ENCODE data around the gene PPP1R26.
"Not testable (repeated sequence)": the region's sequence is repeated elsewhere in the genome, so short reads cannot be mapped to it uniquely, and the experiment has no call there.

Gene PPP1R26

DNA sequence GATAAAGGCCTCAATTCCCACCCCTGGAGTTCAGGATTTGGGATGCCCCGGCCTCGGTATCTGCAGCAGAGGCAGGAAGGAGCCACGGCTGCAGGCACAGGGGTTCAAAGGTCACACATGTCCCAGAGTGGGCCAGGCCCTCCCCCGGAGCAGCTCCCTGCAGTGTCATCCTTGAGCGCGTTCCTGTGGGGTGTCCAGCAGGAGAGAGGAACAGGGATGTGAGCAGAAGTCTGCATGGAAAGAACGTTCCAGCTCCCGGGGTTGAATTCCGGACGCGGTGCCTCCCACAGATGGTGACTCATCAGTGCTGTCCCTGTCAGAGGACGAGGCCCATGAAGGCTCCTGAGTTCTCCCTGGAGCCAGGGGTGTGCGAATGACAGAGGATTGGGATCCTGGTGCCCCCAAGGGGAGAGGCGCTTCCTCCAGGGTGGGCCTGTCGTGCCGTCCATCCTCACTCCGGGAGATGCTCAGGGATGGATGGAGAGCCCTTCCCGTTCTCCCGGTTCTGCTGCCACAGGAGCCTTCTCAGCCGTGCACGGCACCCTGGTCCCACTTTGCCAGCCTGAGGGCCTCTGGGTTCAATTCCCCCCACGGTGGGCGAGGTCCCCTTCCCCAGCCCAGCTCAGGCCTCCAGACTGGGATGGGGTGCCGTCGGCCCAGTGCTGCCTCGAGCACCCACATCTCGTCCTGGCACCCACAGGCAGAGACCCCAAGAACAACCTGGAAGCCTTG, 44.7 kb downstream of the PPP1R26 start:
- DNase-seq = no peak

DNA sequence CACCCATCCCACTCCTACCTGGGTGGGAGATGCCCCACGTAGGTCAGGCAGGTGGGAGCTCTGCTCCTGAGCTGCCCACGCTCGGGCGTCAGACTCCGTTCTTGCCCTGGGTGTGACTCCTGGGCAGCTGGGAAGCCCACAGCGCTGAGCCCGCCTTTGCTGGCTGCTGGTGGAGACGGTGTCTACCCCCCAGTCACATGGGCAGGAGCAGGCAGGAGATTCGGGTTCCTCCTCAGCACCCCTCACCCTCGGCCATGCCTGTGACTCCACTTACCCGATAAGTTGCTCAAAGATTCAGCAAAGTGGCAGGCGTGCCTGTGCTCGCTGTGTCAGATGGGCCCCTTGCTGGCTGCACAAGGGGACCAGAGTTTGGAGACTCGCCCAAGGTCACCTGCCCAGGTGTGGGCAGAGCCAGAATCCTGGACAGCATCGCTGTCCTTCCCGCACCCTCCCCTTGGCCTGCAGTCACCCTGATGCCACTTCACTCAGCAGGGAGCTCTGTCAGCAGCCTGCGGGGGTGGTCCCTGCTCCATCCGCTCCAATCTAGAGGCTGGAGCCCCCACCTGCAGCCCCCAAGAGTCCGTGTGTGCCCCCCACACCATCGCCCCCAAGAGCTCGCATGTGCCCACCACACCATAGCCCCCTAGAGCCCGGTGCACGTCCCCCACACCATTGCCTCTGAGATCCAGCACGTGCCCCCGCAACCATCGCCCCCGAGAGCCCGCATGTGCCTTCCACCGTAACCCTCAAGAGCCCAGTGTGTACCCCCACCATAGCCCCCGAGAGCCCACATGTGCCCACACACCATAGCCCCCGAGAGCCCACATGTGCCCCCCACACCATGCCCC, 45.9 kb downstream of the PPP1R26 start:
- DNase-seq = no peak

DNA sequence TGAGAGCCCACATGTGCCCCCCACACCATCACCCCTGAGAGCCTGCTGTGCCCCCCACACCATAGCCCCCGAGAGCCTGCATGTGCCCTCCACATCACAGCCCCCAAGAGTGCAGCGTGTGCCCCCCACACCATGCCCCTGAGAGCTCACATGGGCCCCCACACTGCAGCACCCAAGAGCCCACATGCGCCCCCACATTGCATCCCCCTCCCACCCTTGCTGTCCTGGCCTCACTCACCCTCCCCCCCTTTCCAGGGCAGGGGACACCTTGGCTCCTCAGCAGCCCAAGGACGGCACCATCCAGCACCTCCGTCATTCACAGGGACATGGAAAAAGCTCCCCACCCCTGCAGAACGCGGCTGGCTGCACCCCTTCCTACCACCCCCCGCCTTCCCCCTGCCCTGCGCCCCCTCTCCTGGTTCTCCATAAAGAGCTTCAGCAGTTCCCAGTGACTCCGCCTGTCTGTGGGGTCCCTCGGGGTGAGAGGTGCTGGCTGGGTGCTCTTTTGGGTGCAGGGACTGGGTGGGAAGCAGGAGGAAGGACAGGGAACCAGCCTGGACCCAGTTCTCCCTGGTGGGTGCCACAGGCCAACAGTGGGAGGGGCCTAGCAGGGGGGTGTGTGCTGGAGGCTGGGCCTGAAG, 46.6 kb downstream of the PPP1R26 start:
- DNase-seq = no peak

DNA sequence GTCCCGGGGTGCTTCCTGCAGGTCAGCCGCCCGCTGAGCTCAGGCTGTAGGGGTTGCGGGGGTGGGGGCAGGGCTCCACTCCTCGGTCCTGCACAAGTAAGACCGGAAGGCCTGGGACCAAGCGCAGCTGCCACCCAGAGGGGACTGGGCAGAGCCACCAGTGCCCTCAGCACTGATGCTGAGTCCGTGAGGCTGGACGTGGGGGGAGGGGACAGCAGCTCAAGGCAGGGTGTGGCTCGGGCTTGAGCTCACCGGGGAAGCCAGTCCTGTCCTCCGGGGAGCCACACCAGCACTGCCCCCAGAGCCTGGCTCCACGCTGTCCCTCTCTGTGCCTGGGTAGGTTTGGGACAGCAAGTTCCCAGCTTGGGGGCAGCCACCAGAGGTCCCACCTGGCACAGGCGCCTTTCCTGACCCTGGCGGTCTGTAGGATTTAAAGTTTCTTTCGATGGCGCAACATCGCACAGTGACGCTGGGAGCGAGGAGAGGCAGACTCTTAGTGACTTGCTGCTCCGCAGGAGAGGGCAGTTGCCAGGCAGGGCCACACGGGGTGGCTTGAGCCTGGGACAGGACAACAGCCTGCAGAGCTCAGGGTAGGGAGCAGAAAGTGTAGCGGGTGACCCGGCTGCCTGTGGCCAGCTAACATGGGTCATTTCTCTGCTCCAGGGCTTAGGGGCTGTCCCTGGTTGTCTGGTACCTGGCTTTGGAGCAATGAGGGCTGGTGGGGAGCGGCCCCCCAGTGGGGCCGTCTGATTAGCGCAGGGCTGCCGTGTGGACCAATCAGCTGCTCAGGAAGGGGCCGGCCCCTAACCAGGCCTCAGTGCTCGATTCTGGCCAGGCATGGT, 47.4 kb downstream of the PPP1R26 start:
- no peak for DNase-seq

DNA sequence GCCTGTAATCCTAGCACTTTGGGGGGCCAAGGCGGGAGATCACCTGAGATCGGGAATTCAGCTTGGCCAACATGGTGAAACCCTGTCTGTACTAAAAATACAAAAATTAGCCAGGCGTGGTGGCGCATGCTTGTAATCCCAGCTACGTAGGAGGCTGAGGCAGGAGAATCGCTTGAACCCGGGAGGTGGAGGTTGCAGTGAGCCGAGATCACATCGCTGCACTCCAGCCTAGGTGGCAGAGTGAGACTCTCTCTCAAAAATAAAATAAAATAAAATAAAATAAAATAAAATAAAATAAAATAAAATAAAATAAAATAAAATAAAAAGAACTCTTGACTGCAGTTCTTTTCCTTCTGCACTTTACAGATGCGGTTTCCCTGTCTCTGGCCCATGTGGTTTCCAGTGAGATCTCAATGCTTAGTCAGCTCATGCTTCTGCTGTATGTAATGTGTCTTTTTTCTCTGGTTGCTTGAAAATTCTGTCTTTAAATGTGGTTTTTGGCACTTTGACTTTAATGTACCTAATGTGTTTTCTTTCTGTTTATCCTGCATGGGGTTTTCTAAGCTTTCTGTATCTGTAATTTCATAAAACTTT, 49.4 kb downstream of the PPP1R26 start:
- not testable (repeated sequence) for DNase-seq

DNA sequence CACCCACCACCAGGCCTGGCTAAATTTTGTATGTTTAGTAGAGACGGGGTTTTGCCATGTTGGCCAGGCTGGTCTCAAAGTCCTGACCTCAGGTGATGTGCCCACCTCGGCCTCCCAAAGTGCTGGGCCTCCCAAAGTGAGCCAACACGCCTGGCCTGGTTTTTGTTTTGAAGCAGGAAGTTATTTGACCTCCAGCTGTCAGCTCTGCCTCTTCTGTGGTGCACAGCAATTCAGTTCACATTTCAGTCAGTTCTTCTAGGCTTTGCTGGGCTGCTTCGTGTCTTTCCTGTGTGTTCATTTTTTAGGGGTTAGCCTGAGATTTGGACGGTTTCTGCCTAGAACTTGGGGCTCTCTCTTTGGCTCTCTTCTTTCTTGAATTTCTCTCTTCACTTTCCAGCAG, 50.6 kb downstream of the PPP1R26 start:
- DNase-seq = no peak

DNA sequence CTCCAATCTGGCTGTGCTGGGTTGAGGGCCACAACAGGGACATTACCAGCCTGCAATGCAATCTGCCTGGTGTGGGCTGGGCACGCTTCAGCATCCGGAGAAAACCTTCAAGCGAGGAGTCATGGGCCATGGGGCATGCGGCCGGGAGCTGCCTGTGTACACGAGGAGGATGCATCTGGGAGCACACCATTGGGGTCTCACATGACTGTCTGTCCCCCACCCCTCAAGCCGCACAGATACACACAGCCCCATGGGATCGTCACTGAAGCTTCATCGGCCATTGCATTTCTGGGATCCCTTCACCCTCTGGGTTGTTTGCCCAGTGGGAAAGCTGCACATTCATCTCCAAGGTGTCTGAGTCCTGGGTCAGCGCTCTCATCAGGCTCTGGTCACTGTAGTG, 51.5 kb downstream of the PPP1R26 start:
- no peak for DNase-seq

DNA sequence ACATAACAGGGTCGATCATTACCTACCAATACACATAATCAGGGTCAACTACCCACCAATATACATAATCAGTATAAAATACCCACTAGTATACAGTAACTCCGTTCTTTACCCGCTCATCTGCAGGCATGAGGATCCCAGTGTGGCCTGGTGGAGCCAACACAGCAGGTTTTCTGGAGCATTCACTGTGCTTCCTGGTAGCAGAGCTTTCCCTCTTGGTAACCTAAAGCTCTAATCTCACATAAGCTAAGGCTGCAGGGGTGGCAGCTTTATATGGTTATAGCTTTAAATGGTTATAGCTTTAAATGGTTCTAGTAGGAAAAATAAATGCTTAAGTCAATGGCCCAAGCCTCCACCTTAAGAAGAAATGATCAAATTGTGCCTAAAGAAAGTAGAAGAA, 53.5 kb downstream of the PPP1R26 start:
- DNase-seq = no peak

DNA sequence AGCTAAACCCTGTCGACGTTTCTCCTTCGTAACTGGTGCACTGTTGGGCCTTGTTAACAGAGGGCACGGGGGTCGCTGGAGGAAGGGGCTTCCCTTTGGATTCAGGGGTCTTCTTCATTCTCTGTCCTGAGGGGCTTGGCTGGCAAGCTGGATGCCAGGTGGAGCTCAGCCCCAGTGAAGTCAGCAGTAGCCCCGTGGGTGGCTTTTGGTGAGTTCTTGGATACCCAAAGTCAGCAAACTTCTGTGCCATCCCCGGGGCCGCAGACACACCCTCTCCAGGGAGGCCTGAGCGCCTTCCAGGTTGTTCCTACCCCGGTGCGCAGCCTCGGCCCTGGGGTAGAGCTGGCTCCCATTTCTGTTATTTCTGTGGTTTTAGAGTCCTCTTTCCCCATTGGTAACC, 54.1 kb downstream of the PPP1R26 start:
- DNase-seq = no peak

DNA sequence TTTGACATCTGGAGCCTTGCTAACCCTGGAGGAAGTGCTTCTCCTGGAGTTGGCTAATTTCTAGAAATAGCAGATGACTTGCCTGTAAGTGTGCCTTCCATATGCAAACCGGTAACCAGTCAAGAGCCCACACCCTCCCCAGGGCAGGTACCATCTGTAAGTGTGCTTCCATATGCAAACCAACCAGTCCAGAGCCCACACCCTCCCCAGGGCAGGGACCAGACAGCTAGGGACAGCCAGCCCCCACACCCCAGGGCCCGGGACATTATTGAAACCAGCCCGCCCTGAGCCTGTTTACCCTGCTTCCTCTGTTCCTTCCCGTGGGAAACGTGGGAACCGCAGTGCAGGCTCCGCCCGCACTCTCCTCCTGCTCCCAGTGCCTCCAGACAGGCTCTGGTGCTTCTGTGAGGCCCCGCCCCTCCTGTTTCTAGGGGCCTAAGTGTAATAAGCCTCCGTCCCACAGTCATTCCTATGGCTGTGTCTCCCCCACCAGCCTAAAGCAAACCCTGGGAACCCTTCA, 54.7 kb downstream of the PPP1R26 start:
- DNase-seq = not testable (repeated sequence)

DNA sequence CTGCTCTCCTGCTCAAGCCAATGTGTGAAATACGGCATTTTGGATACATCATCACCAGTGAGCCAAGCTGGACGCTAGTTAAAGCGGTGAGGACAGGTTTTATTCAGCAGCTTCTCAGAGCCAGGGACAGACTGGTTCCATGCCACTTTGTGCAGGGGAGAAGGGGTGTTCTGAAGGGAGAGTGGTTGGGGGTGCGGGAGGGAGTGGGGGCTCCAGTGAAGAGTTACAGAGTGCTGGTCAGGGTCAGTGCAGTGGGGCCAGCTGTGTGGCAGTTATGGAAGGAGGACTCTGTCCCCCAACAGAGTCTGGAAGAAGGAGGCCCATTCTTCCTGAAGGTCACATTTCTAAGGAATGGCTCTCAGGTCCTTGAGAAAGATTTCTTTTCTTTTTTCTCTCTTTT, 55.2 kb downstream of the PPP1R26 start:
- DNase-seq = not testable (repeated sequence)

DNA sequence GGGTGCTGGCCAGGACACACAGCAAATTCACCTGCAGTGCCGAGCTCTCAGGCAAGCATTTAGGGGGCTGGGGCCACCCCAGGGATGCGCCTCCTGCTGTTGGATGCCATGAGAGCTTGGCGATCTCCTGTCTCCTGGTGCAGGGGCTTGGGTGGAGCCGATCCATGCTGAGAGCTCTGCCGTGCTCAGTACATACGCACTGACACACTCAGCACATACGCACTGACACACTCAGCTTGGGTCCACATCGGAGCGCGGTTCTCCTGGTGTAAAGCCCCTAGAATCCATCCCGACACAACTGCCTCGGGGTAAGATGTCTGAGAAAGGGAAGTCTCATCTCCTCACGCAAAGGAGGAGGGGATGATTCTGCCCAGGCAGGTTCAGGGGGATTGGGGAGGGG, 56.0 kb downstream of the PPP1R26 start:
- DNase-seq = not testable (repeated sequence)

DNA sequence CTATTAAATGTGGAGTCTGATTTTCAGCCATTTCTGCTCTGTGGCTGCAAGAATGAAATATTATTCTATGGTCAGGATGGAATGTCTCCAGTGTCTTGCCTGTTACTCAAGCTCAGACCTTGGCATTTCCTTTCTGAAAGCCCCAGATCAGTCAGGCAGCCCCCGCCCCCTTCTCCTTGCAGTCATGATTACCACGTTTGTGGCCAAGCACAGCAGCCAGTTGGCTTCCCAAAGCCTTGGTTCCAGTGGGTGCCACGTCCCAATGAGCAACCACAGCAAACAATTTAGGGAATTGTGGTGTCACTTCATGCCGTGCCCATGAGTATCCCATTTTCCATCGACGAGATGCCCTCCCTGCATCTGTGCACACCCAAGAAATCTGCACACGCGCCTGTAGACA, 56.6 kb downstream of the PPP1R26 start:
- no peak for DNase-seq
